HG03442 (cell line): Measurements from ENCODE around the gene S100A9.
"Not testable (repeated sequence)": the region's sequence is repeated elsewhere in the genome, so short reads cannot be mapped to it uniquely, and the experiment has no call there.

Experiments used
- ATAC-seq: cut with Tn5 transposase; IDR thresholded peaks from one replicate; pipeline ENCODE4 v1.9.1; 2021; ENCODE audit warnings: mild to moderate bottlenecking, moderate library complexity; ENCODE audit not compliant: unreplicated experiment

S100A9 gene

DNA sequence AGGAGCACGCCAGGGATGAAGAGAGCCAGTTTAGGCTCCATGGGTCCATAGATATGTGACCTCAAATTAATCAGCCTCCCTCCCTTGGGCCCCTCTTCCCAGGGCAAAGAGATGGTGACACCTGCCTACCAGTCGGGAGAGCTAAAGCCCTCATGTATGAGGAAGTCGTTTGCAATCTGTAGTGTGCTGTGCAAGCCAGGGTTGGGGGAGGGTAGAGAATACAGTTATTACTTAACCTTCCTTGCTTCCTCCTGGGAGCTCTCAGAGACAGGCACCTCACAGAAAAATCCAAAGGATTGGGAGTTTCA, 13.0 kb upstream of the S100A9 start:
- no peak for ATAC-seq

DNA sequence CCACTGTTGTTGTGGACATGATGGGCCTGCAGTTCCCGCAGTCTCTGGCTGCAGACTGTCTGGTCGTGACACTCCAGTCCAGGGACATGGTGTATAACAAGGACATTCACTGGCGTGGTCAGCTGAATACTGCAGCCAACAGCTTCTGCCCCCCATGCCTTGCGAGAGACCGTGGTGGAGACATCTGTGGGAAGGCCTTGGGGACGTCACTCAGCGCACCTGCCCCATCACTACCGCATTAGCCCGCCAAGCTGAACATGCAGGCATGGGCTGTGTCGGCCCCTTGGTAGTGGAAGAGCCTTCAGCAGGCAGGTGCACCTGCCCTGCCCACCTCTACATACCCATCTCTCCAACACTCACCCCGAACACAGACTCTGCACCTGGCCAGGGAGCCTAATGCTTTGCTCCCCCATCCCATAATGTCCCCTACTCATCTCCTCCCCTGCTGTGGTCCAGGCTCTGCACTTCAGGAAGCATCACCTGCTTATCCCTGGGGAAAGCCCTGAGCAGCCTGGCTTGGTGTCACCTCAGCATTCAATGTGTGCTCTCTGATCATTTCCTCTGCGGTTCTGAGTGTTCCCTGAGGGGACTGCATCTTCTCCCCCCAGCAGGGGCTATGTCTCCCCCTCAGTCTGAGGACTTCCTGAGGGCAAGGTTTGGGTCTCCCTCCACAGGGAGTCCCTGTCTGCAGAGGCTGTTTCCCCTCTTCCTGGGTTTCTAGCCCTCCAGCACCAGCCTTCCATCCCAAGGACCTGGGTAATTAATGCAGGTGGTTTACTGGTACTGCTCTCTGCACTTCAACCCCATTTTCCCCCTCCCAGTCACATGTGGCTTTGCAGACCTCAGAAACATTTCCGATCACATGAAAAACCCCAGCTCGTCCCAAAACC, 12.2 kb upstream of the S100A9 start:
- ATAC-seq = no peak

DNA sequence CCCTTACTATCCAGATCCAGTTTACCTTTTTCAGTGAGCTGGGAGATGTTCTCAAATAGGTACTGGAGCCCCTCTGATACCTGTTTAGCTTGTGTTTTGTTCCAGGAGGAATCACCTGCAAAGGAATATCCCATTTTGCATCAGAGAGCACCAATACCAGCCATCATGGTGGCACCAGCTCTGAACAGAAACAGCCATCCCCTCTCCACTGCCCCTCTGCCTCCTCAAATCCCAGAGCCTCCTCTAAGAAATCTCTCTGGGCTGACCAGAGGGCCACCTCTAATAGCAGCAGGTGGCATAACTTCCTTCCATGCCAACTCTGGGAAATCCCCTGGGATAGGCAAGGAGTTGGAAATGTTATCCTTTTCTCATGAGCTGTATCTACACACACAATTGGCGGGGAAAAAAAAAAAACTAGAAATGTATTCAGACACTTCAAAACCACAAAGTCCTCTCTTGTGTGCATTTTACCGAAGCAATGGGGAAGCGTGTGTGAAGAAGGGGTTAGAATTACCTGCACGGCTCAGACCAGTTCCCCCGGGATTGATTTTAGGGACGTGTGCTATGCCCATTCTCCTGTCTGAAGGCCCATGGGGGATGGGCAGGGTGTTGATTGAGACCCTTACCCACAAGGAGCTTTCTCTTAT, 11.5 kb upstream of the S100A9 start:
- ATAC-seq = no peak

DNA sequence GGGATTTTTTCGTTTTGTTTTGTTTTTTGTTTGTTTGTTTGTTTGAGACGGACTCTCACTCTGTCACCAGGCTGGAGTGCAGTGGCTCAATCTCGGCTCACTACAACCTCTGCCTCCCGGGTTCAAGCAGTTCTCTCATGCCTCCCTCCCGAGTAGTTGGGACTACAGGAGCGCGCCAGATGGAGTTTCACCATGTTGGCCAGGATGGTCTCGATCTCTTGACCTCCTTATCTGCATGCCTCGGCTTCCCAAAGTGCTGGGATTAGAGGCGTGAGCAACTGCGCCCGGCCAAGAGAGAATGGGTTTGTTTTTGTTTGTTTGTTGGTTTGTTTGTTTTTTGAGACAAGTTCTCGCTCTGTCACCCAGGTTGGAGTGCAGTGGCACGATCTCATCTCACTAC, 10.6 kb upstream of the S100A9 start:
- ATAC-seq = not testable (repeated sequence)

DNA sequence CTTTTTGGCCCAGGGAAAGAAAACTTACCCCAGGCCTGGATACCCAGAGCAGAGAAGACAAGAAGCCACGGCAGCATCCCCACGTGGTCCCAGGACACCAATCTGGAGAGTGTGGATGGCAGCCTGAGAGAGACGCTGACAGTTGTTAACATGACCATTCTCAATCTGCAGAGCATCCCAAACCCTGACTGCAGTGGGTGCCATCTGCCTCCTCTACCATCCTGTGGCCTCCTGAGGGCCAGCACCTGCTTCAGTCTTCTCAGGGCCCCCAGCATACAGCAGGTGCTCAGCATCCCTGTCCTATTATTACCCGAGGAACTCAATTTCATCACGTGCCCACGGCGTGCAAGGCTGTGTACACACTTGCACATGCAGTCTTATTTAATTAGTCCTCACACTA, 9.8 kb upstream of the S100A9 start:
- no peak for ATAC-seq

DNA sequence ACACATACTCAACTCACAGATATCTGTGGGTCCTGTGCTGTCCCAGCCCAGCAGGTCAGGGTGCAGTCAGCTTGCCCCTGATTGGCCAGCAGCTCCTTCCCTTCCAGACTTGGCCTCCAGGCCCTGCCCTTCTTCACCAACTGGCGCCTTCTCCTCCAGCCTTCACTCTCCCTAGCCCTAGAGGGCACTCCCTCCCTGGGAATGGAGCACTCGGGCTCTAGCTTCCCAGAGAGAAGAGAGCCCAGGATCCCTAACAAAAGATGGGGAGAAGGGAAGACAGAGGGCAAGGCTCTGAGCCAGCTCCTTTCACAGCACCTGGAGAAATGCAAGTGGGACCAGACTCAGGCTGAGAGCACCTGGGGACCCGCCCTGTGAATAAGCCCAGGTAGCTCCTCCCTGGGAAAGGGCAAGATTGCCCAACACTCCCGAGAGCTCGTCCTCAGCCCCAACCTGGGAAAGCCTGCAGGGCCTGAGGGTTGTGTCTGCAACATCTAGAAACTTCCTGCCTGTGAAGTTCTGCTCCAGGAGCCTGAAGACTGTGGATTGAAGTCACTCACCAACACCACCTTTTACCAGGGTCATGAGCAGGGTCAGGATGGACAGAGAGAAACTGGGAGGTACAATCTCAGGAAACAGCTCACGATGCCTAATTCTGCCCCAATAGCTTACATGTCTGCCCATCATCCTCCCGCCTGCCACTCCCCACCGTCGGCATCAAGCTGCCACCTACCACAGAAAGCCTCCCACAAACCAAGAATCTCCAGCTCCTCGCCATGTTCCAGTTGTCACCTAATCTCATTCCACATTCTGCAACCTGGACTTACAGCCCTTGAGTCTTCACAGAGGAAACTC, 8.9 kb upstream of the S100A9 start, which contains the start of gene PGLYRP4:
PGLYRP4 (minus strand) TSS at position 331 of the 852 bp plus-strand sequence. CDS start 909 bp downstream, outside the sequence.
- no peak for ATAC-seq

DNA sequence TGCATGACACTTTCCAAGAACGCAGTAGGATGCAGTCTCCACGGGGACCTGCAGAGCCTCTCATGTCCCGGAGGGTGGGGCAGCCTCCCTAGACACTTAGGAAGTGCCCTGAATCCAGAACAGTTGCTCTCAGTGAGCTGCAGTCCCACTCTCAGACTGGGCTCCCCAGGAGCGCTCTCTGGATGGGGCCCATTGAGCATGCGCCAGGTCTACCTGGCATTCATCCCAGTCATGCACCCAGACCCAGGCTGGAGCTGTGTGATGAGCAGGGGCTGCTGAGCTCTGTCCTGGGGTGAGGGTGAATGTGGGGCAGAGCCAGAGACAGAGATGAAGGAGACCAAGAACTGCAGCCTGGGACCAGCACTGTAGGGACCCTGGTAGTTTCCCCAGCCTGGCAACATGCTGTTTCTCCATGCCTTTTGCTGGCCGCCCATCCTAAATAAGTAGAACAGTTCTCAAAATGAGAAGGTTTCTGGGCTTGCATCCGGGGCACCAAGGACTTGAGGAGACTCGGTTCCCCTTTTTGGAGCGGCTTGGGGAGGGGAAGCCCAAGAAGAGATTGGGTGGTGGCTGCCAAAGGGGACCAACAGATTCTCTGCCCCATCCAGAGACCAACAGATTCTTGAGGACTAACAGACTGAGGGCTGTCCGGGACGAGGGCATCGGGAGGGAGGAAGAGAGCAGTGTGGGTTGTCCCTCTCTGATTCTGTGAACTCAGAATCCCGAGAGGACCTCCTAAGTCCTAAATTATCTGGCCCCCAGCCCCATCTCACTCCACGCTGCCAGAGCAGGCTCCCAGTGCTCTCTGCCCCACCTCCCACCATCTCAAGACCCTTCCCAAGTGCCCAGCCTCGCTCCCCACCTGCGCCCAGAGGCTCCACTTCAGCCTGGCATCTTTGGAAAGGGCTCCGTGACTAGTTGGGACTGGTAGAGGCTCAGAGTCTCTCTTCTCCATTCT, 8.0 kb upstream of the S100A9 start:
- ATAC-seq = no peak

DNA sequence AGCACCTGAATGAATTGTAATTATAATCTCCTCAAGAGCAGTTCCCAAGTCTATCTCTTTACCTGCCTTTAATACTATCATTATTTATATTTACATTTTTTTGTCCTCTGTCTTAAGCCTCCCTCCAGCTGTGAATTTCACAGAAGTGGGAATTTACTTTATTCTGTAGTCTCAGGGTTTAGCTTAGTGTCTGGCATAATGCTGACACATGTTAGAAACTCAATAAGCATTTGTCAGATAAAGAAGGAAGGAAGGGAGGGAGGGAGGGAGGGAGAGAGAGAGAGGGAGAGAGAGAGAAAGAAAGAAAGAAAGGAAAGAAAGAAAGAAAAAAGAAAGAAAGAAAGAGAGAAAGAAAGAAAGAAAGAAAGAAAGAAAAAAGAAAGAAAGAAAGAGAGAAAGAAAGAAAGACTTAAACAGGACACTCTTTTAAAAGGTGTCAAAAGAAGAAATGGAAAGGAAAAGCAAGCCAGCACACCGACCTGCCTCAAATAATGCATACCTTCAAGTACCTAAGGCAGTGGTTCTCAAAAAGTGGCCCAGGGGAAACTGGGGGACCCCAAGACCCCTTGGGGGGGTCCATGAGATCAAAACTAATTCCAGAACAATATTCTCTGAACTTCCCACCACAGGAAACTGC, 7.2 kb upstream of the S100A9 start:
- ATAC-seq = no peak

DNA sequence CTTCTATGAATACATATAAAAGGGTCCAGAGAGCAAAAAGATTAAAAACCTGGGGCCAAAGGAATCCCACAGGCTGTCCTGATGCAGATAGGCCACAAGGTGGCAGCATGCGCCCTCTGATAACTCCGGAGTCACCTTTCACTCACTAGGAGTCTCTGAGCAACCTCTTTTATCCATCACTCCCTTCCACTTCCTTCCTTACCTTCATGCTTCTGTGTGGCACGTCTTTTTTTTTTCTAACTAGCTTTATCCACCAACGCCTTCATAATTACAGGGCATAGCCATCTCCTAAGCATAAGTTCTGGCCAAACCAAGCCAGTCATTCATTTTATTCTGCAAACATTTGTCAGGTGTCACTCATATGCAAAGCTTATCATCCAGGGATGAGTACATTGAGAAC, 5.1 kb upstream of the S100A9 start:
- ATAC-seq = no peak

DNA sequence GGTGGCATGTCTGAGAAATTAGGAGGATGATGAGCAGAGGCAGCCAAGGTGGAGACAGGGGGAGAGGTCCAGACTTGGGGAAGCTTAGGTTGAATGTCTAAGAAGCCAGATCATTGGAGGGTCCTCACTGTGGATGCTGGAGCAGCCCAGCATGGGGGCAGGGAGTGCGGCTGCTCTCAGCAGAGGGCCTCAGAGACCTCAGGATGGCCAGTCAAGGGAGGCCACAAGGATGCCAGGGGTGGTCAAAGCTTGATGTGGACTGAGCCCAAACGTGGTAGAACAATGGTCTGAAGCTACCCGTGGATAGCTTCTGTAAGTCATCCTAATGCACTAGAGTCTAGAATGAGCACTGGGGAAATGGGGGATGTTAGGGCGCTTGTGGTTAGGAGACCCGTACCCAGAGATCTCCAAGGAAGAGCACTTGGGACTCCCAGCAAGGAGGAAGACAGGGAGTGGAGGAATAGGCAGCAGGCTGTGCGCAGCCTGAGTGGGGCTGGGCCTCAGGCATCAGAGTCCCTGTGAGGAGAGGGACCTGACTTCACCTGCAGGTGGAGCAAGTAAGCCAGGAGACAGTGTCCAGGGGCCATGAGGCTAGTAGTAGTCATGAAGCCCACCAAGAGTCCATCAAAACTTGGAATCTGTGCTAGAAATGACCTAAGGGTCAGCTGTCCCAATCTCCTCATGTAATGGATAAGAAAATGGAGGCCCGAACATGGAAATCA, 4.3 kb upstream of the S100A9 start:
- no peak for ATAC-seq

DNA sequence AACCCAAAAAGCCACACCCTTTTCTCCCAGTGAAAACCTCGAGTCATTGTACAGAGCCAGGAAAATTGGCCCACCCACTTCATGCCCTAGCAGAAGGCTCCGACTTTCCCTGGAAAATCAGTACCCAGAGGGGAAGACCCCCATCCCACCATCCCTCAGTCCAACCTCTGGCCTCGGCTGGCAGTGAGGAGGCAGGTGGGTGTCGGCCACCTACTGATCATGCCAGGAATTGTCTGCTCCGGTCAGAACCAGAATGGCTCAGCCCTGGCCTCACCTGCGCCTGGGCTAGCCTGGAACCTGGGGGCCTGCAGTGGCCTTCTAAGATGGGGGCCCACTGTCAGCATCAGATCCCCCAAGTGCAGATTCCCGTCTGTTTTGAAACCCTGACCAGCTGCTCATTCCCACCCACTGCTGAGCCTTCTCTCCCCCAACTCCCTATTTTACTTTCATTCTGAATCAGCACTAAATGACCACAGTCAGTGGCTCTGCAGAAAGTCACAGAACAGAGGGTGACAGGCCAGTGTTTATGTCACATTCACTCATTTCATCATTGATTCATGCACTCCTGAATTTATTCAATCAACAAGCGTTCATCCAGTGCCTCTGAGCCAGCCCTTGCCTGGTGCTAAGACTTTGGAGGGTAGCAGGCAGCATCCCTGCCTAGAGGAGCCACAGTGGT, 3.0 kb upstream of the S100A9 start:
- no peak for ATAC-seq

DNA sequence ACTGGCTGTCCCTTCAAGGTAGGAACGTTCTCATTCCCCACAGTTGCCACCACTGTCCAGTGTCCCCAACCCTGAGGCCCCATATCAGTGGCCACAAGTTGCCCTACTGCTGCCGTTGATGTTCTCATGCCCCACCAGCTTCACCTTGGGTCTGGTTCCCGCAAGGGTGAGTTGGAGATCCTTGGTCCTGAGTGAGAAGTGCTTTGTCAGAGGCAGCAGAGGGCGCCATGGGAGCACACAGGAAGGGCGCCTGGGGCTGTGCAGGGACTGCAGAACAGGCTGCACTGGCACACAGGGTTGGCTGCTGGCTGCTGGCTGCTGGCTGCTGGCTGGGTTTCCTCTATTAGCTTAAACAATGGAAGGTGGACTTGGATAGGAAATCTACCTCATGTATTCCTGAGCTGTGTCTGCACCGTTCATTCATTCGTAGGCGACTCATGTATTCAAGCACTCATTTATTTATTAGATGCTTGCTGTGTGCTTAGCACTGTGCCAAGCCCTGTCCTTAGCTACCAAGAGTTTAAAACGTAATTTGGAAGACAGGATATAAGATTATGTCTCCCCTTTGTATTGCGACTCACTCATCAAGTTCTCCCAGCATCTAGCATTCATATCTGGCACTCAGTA, 2.1 kb upstream of the S100A9 start:
- ATAC-seq = no peak

DNA sequence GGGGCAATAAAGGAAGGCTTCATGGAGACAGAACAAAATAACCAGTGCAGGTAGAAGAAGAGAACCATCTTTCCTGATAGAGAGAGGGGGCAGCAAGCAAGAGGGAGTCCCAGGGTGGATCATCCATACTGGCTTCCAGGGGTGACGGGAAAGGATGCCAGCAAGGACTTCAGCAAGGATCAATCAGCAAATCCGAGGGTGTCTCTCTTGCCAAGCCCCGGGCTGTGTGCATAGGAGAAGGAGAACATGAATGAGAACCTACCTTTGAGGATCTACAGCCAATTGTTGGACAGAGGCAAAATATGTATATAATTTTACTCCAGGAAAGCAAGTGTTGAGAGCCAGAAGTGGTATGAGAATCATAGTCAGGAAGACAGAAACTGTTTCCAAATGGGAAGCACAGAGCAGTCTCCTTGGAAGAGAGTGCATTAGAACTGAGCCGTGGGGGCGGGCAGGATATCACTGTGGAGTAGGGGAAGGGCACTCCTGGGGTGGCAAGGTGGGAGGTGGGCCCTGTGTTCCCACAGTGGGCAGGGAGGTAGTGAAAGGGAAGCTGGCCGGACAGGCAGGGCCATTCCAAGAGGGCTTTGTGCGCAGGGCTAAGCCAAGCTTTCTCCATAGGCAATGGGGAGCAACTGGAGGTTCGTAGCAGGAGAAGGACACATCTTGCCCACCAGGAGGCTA, 1.1 kb upstream of the S100A9 start:
- ATAC-seq = no peak

DNA sequence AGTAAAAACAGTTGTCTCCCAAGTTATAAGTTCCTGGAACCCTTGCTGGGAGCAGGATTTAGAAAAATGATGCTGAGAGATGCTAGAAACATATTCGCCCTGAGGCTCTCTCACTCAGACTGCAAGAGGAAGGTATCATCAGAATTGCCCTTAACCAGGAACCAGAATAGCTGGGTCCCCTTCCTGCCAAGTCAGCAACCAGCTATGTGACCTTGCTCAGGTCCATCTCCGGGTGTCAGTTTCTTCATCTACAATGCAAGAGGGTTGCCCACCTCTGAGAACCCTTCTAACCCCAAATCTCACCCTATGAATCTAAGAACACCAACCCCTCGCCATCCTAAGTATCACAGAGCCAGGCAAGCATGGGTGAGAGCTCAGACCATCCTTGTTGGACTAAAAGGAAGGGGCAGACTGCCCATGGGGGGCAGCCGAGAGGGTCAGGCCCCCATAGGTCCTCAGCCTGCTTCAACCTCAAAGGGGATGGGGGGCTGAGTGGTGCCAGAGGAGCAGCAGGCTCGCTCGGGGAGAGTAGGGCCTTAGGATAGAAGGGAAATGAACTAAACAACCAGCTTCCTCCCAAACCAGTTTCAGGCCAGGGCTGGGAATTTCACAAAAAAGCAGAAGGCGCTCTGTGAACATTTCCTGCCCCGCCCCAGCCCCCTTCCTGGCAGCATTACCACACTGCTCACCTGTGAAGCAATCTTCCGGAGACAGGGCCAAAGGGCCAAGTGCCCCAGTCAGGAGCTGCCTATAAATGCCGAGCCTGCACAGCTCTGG, 390 bp upstream of the S100A9 start:
- no peak for ATAC-seq

DNA sequence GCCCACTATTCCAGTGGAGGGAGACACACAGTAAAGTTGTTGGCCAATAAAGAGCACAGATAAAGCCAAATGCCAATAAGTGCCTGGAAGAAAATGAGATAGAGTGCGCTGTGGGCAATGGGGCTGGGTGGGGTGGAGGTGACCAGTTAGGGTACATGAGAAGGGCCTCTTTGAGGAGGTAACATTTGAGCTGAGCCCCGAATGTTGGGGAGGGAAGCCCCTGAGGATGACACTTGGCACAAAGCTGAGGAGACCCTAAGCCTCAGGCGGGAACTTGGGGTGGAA, 979 bp downstream of the S100A9 start:
- no peak for ATAC-seq

DNA sequence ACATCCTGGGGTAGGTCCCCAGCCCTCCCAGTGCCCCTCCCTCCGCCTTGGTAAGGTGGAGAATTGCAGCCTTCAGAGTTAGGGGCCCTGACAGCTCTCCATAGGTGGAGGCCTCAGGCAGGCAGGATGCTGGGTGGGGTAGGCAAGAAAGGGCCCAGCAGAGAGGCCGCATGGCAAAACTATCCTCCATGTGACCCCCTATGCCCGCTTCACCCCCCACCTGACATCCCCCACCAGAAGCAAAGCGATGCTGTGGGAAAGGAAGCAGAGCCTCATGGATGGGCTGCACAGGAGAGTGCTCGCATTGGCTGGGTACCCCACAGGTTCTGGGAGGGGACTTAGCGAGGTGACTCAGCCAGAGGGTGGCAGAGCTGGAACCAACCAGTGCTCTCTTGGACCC, 1.6 kb downstream of the S100A9 start:
- no peak for ATAC-seq

DNA sequence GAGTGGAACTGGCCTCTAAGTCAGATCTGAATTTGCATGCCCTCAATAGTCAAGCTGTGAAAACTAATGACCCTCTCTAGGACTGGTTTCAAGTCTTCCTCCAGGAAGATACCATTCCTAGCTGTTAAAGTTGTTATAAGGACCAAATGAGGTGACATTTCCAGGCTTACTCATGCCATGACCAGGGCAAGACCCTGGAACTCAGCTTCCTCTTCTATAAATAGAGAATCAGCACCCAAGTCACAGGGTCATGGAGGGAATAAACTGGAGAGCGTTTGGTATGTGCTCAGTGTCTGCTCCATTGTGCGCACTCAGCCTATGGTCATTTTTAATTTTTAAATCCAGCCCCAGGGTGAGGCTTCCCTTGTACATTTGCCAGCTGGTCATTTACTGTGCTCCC, 2.5 kb downstream of the S100A9 start:
- ATAC-seq = no peak
